Ishikawa (cell line): ENCODE measurements around the gene KCNIP4.

ENCODE experiments used
- CEBPB ChIP-seq: IDR thresholded peaks from 2 replicates; pipeline ENCODE4 v1.6.1; 2012
- CREB1 ChIP-seq: IDR thresholded peaks from 2 replicates; pipeline ENCODE4 v1.6.1; 2012; ENCODE audit warnings: low read depth
- EGR1 ChIP-seq: IDR thresholded peaks from 2 replicates; pipeline ENCODE4 v1.6.1; 2012
- EP300 ChIP-seq: IDR thresholded peaks from 2 replicates; pipeline ENCODE4 v1.6.1; 2012; ENCODE audit warnings: borderline replicate concordance
- FOXM1 ChIP-seq: IDR thresholded peaks from 2 replicates; pipeline ENCODE4 v1.6.1; 2012; ENCODE audit warnings: low read depth, borderline replicate concordance
- MAX ChIP-seq: IDR thresholded peaks from 2 replicates; pipeline ENCODE4 v1.6.1; 2012
- NFIC ChIP-seq: IDR thresholded peaks from 2 replicates; pipeline ENCODE4 v1.6.1; 2012
- RAD21 ChIP-seq: IDR thresholded peaks from 2 replicates; pipeline ENCODE4 v1.6.1; 2012; ENCODE audit warnings: low read depth
- REST ChIP-seq: IDR thresholded peaks from 2 replicates; pipeline ENCODE4 v1.6.1; 2012; ENCODE audit warnings: low read depth, mild to moderate bottlenecking
- TAF1 ChIP-seq: IDR thresholded peaks from 2 replicates; pipeline ENCODE4 v1.6.1; 2012; ENCODE audit warnings: low read depth, mild to moderate bottlenecking
- TCF12 ChIP-seq: IDR thresholded peaks from 2 replicates; pipeline ENCODE4 v1.6.1; 2012; ENCODE audit warnings: low read depth
- TEAD4 ChIP-seq: IDR thresholded peaks from 2 replicates; pipeline ENCODE4 v1.6.1; 2012
- YY1 ChIP-seq: IDR thresholded peaks from 2 replicates; pipeline ENCODE4 v1.6.1; 2012; ENCODE audit warnings: low read depth
- ZBTB7A ChIP-seq: IDR thresholded peaks from 2 replicates; pipeline ENCODE4 v1.6.1; 2012; ENCODE audit warnings: low read depth
- TF ChIP-seq, protein P1 (sequence below): IDR thresholded peaks from 2 replicates; pipeline ENCODE4 v1.6.1; 2012

Gene KCNIP4

GRCh38 chr4:21454831-21455230 lies 493.7 kb downstream of the KCNIP4 start:
- TF ChIP-seq CREB1 (no peak), CEBPB (no peak), TEAD4 (no peak), REST (no peak), NFIC (no peak), RAD21 (no peak), TAF1 (no peak), YY1 (no peak), FOXM1 (no peak), EP300 (no peak), ZBTB7A (no peak), EGR1 (no peak)
- TF ChIP-seq, protein P1, sequence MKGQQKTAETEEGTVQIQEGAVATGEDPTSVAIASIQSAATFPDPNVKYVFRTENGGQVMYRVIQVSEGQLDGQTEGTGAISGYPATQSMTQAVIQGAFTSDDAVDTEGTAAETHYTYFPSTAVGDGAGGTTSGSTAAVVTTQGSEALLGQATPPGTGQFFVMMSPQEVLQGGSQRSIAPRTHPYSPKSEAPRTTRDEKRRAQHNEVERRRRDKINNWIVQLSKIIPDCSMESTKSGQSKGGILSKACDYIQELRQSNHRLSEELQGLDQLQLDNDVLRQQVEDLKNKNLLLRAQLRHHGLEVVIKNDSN: no peak

- TF ChIP-seq CEBPB: no peak
- no peak for TF ChIP-seq TAF1
- no peak for TF ChIP-seq MAX
- no peak for TF ChIP-seq TCF12
- no peak for TF ChIP-seq RAD21
- no peak for TF ChIP-seq EP300
- no peak for TF ChIP-seq ZBTB7A
- no peak for TF ChIP-seq NFIC
- TF ChIP-seq CREB1: no peak
- TF ChIP-seq EGR1: no peak
- TF ChIP-seq REST: no peak
- TF ChIP-seq TEAD4: no peak
- TF ChIP-seq YY1: no peak
- TF ChIP-seq FOXM1: no peak
- TF ChIP-seq, protein P1: no peak
These were observed 494.4 kb downstream of the KCNIP4 start for GRCh38 chr4:21454201-21454600.

DNA sequence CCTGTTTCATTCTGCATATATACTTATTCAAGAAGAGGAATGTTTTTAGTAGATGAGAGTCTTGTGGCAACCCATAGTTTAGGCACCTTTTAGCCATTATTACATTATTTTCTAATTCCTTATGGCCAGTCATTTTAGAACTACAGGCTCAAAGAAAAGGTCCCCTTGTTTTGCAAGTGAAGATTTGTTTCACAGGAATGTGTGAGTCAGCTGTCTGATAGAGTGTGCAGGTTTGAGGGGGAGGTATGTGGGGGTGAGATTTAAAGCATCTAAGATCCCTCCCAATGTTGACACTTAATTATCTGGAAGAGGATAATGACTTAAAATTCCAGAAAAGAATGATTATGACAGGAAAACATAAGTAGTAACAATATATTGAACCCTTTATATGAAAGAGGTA lies 495.6 kb downstream of the KCNIP4 start:
- TF ChIP-seq FOXM1: no peak
- TF ChIP-seq TEAD4: no peak
- TF ChIP-seq CREB1: no peak
- no peak for TF ChIP-seq TAF1
- TF ChIP-seq CEBPB: no peak
- TF ChIP-seq, protein P1: no peak
- TF ChIP-seq NFIC: no peak
- TF ChIP-seq MAX: no peak
- TF ChIP-seq EGR1: no peak

- no peak for TF ChIP-seq TAF1
- no peak for TF ChIP-seq CEBPB
- TF ChIP-seq FOXM1: no peak
- TF ChIP-seq MAX: no peak
- TF ChIP-seq TCF12: no peak
- TF ChIP-seq EGR1: no peak
- TF ChIP-seq REST: no peak
- no peak for TF ChIP-seq RAD21
- TF ChIP-seq CREB1: no peak
- TF ChIP-seq EP300: no peak
- TF ChIP-seq TEAD4: no peak
- no peak for TF ChIP-seq ZBTB7A
- TF ChIP-seq NFIC: no peak
- TF ChIP-seq YY1: no peak
- TF ChIP-seq, protein P1: no peak
These were observed 497.5 kb downstream of the KCNIP4 start for GRCh38 chr4:21451032-21451431.
